Naive thymus-derived CD4-positive, alpha-beta T cell (primary cell): ENCODE measurements around the gene ZBTB7C. TPM values are rescaled to one million over a fixed set of nuclear protein-coding genes. Genes with fewer than 3 reads are reported as not detected.

Experiments used
- ATAC-seq: fragments of 150-1000 bp; cut with Tn5 transposase; 2 replicates; pipeline ENCODE4 v1.10.0; 2021; ENCODE audit warnings: mild to moderate bottlenecking, moderate library complexity
- CTCF ChIA-PET: fragments of 350-600 bp; sonication (Branson Sonifier 250); formaldehyde crosslinking; loops from one replicate; lab custom pipeline; 2021; ENCODE audit warnings: antibody characterized with exemption; lab: Charles Lee
- POLR2A ChIA-PET: fragments of 350-600 bp; sonication (Branson Sonifier 250); formaldehyde crosslinking; loops from one replicate; lab custom pipeline; 2021; ENCODE audit warnings: antibody characterized with exemption, inconsistent platforms; lab: Charles Lee
- DNase-seq, 9 donors: peaks; one replicate each; pipeline versions ENCODE4 v3.0.0 to v3.0.0-alpha.2; 2020 to 2022; ENCODE audit warnings: mixed read lengths in 1 of 9
- H3K27ac ChIP-seq: one replicate; pipeline ENCODE4 v1.7.0; 2013; ENCODE audit warnings: mild to moderate bottlenecking, low read depth, low read length, moderate library complexity
- H3K27me3 ChIP-seq, 2 donors: one replicate each; pipeline ENCODE4 v1.7.0; 2013; ENCODE audit warnings: low read length in 2 of 2, mild to moderate bottlenecking in 2 of 2, moderate library complexity in 2 of 2; ENCODE audit not compliant: control insufficient read depth in 2 of 2, insufficient read depth in 2 of 2
- H3K36me3 ChIP-seq, 3 experiments: 1 replicate in 2 of 3; 2 replicates in 1 of 3; pipeline ENCODE4 v1.7.0; 2013; ENCODE audit warnings: low read length in 3 of 3, mild to moderate bottlenecking in 3 of 3, moderate library complexity in 1 of 3; ENCODE audit not compliant: insufficient read depth in 3 of 3, control insufficient read depth in 2 of 3
- H3K4me1 ChIP-seq, 2 donors: one replicate each; pipeline ENCODE4 v1.7.0; 2013; ENCODE audit warnings: low read length in 2 of 2, mild to moderate bottlenecking in 2 of 2, moderate library complexity in 1 of 2; ENCODE audit not compliant: control insufficient read depth in 2 of 2, insufficient read depth in 2 of 2
- H3K4me3 ChIP-seq: 2 replicates; pipeline ENCODE4 v1.7.0; 2013; ENCODE audit warnings: mild to moderate bottlenecking, low read length
- H3K9me3 ChIP-seq, 3 experiments: 1 replicate in 2 of 3; 2 replicates in 1 of 3; pipeline ENCODE4 v1.7.0; 2013; ENCODE audit warnings: low read length in 3 of 3; ENCODE audit not compliant: control insufficient read depth in 2 of 3
- H3K27ac Mint-ChIP-seq, 9 donors: one replicate each; pipeline ENCODE4 v1.8.0; 2020 to 2022; ENCODE audit warnings: mixed read lengths in 9 of 9, mild to moderate bottlenecking in 8 of 9, moderate library complexity in 5 of 9, inconsistent platforms in 2 of 9
- H3K27me3 Mint-ChIP-seq, 5 donors: one replicate each; pipeline ENCODE4 v1.8.0; 2021 to 2022; ENCODE audit warnings: mixed read lengths in 5 of 5, mild to moderate bottlenecking in 1 of 5
- H3K36me3 Mint-ChIP-seq, 5 donors: one replicate each; pipeline ENCODE4 v1.8.0; 2020 to 2022; ENCODE audit warnings: mixed read lengths in 5 of 5, mild to moderate bottlenecking in 3 of 5, inconsistent platforms in 1 of 5
- H3K4me1 Mint-ChIP-seq, 7 donors: one replicate each; pipeline ENCODE4 v1.8.0; 2020 to 2022; ENCODE audit warnings: mixed read lengths in 7 of 7, mild to moderate bottlenecking in 3 of 7, inconsistent platforms in 1 of 7
- H3K4me3 Mint-ChIP-seq, 10 donors: one replicate each; pipeline ENCODE4 v1.8.0; 2020 to 2022; ENCODE audit warnings: mild to moderate bottlenecking in 10 of 10, mixed read lengths in 10 of 10, moderate library complexity in 6 of 10, inconsistent platforms in 2 of 10
- H3K9me3 Mint-ChIP-seq, 11 donors: one replicate each; pipeline ENCODE4 v1.8.0; 2020 to 2022; ENCODE audit warnings: mixed read lengths in 11 of 11, mild to moderate bottlenecking in 4 of 11, inconsistent platforms in 1 of 11, moderate library complexity in 1 of 11
- intact Hi-C, 2 donors: fragments of 100-400 bp; cut with micrococcal nuclease; formaldehyde crosslinking; loops; one replicate each; pipeline ENCODE4 v1.15.1; 2023
- polyA plus RNA-seq, 2 donors: library from polyadenylated mRNA; unstranded; fragments of 300-500 nt; fragmentation: Illumina TruSeq; gene quantifications; one replicate each; pipeline ENCODE4 v1.2.3, GENCODE V29; 2021
- total RNA-seq, 6 experiments: library from RNA in 5 of 6; stranded (reverse) in 5 of 6; gene quantifications; 1 replicate in 5 of 6; 2 replicates in 1 of 6; pipeline ENCODE4 v1.2.3 and lab custom pipeline; 2021 to 2026

The ZBTB7C gene
- total and polyA plus RNA-seq, 7 experiments from 2014 or later = 0.51 TPM; not detected in 6

DNA sequence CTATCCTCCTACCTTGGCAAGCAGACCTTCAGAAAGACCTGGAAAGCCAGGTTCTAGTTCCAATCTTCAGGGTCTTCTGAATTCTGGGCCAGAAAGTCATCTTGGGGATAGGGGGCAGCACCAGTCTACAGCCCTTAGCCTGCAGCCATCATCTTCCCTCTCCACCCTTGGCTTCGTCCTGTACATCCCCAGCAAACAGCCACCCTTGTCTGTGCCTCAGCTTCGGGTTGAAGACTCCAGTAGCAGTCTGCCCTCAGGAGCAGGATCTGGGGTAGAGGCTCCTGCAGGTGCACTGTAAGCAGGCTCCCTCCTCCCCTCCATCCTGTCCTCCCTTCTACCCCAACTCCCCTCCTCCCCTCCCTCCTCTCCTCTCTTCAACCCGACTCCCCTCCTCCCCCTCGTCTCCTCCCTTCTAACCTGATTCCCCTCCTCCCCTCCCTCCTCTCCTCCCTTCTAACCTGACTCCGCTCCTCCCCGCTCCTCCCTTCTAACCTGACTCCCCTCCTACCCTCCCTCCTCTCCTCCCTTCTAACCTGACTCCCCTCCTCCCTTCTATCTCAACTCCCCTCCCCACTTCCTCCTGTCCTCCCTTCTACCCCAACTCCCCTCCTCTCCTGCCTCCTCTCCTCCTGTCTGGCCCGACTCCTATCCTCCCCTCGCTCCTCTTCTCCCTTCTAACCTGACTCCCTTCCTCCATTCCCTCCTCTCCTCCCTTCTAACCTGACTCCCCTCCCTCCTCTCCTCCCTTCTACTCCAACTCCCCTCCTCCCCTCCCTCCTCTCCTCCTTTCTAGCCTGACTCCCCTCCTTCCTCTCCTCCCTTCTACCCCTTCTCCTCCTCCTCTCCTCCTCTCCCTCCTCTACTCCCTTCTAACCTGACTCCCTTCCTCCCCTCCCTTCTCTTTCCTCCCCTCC is 388.6 kb downstream of the ZBTB7C start:
- POLR2A ChIA-PET = no interaction called here
- Histone ChIP-seq H3K36me3 (no peaks in the 10 kb centered on the region), H3K9me3 (no peaks in the 10 kb centered on the region), H3K27ac (no peak overlapping the region), H3K27me3 (peaks cover 0 to 3% of the 10 kb centered on the region in 2 donors), H3K4me1 (no peaks in the 10 kb centered on the region), H3K4me3 (no peak overlapping the region)
- intact Hi-C loops = loop anchor here in 1 of 2 donors (5.0 kb wide), 1 partner anchor 143 kb away; no protein-coding TSS in a partner anchor
- H3K27me3 Mint-ChIP-seq = peaks cover 28 to 61% (median 36%) of the 10 kb centered on the region in 5 donors
- DNase-seq = no peak
- no peaks in the 10 kb centered on the region for H3K36me3 Mint-ChIP-seq
- H3K9me3 Mint-ChIP-seq = peaks cover 0 to 10% (median 0%) of the 10 kb centered on the region in 11 donors
- H3K4me3 Mint-ChIP-seq = no peak overlapping the region
- peaks cover 0 to 7% (median 0%) of the 10 kb centered on the region in 7 donors for H3K4me1 Mint-ChIP-seq
- CTCF ChIA-PET = interaction anchor here (0.7 kb wide), 1 partner anchor 246 kb away, joined by 3 read pairs; no protein-coding TSS in a partner anchor
- no peak for ATAC-seq
- no peak overlapping the region for H3K27ac Mint-ChIP-seq

DNA sequence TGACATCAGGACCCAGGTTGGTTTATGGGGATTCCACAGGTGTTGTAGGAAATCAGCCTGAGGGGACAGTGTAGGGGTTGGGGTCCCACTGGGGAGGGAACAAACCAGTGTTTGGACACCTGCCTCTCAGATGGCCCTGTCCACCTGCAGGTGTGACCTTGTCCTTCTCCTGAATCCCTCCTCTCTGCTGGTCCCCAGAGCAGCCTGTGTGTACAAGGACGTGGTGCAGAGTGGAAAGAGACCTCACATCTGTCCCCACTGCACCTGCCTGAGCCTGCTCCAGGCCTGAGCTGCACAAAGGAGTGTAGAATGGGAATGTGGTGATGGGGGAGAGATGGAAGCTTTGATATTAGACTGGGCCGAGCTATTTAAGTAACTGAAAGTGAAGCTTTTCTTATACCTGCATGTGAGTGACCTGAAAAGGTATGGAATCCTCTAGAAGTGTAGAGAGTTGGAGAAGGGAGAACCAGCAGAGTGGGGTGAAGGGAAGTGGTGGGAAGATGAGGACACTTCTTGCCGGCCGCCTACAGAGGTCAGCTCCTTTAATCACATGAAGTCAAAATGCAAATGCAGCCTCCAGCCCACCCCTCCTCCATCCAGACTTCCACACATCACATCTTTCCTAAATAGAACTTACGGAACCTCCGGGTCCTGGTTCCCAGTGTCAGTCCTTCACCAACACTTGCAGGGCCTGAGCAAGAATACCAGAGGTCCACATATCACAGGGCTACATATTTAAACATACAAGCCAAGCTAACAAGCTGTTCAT is 389.4 kb downstream of the ZBTB7C start:
- Mint-ChIP-seq H3K27me3 (peaks cover 31 to 56% (median 35%) of the 10 kb centered on the region in 5 donors), H3K9me3 (peaks cover 0 to 18% (median 5%) of the 10 kb centered on the region in 11 donors), H3K4me3 (no peak overlapping the region), H3K4me1 (peaks cover 0 to 7% (median 0%) of the 10 kb centered on the region in 7 donors), H3K27ac (no peak overlapping the region), H3K36me3 (peaks cover 0 to 1% (median 0%) of the 10 kb centered on the region in 5 donors)
- Histone ChIP-seq H3K27ac (no peak overlapping the region), H3K27me3 (peaks cover 0 to 3% of the 10 kb centered on the region in 2 donors), H3K4me3 (no peak overlapping the region), H3K36me3 (no peaks in the 10 kb centered on the region), H3K4me1 (no peaks in the 10 kb centered on the region), H3K9me3 (no peaks in the 10 kb centered on the region)
- CTCF ChIA-PET = interaction anchor here (0.7 kb wide), 1 partner anchor 245 kb away, joined by 3 read pairs; no protein-coding TSS in a partner anchor
- intact Hi-C loops = loop anchor here in 1 of 2 donors (5.0 kb wide), 1 partner anchor 142 kb away; no protein-coding TSS in a partner anchor
- POLR2A ChIA-PET = no interaction called here
- no peak for DNase-seq
- no peak for ATAC-seq

DNA sequence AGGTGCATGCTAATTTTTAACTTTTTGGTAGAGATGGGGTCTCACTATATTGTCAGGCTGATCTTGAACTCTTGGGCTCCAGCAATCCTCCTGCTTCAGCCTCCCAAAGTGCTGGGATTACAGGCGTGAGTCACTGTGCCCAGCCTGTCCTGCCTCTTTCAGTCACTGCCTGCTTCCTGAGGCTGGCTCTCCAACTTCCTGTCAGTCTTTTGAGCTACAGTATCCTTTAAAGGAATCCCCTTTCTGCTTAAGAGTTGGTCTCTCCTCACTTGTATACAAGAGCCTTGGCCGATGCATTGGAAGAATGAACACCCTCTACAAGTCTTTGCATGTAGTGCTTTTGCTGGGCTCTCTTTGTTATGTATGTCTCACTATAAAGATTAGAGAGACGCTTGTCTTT is 390.3 kb downstream of the ZBTB7C start:
- no peaks in the 10 kb centered on the region for H3K4me1 ChIP-seq
- ATAC-seq (no peak), DNase-seq (no peak)
- no peak overlapping the region for H3K27ac Mint-ChIP-seq
- peaks cover 34 to 53% (median 36%) of the 10 kb centered on the region in 5 donors for H3K27me3 Mint-ChIP-seq
- H3K27me3 ChIP-seq = peaks cover 0 to 3% of the 10 kb centered on the region in 2 donors
- H3K9me3 Mint-ChIP-seq = peaks cover 0 to 26% (median 8%) of the 10 kb centered on the region in 11 donors
- H3K36me3 ChIP-seq = no peaks in the 10 kb centered on the region
- no peaks in the 10 kb centered on the region for H3K9me3 ChIP-seq
- peaks cover 0 to 7% (median 0%) of the 10 kb centered on the region in 7 donors for H3K4me1 Mint-ChIP-seq
- H3K4me3 Mint-ChIP-seq = no peak overlapping the region
- CTCF ChIA-PET = no interaction called here
- POLR2A ChIA-PET = no interaction called here
- no peak overlapping the region for H3K4me3 ChIP-seq
- peaks cover 0 to 5% (median 0%) of the 10 kb centered on the region in 5 donors for H3K36me3 Mint-ChIP-seq
- intact Hi-C loops = no loop called here
- no peak overlapping the region for H3K27ac ChIP-seq

DNA sequence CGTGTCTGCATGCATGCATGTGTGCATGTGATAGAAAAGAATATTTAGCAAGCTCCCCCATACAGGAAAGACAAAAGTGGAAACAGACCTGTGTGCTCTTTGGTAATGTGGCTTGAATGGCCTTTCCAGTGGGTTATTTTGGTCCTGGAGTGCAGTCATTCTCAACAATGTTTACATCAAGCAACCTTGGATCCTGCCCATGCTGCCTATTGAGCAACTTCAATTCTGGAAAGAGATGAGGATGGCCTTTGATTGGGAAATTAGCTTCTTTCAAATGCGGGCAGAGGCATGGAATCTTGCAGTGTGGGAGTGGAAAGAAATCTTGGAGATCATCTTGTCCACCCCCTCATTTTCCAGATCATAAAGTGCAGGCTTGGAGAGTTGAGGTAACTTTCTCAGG is 391.5 kb downstream of the ZBTB7C start:
- H3K4me1 Mint-ChIP-seq = peaks cover 0 to 9% (median 0%) of the 10 kb centered on the region in 7 donors
- peaks cover 0 to 29% (median 10%) of the 10 kb centered on the region in 11 donors for H3K9me3 Mint-ChIP-seq
- Histone ChIP-seq H3K4me3 (no peak overlapping the region), H3K9me3 (no peaks in the 10 kb centered on the region), H3K27me3 (peaks cover 0 to 3% of the 10 kb centered on the region in 2 donors), H3K4me1 (no peaks in the 10 kb centered on the region), H3K36me3 (no peaks in the 10 kb centered on the region), H3K27ac (no peak overlapping the region)
- no peak overlapping the region for H3K27ac Mint-ChIP-seq
- peaks cover 27 to 56% (median 36%) of the 10 kb centered on the region in 5 donors for H3K27me3 Mint-ChIP-seq
- no peak for ATAC-seq
- intact Hi-C loops = no loop called here
- H3K4me3 Mint-ChIP-seq = no peak overlapping the region
- ChIA-PET POLR2A (no interaction called here), CTCF (no interaction called here)
- DNase-seq = no peak
- H3K36me3 Mint-ChIP-seq = peaks cover 0 to 5% (median 0%) of the 10 kb centered on the region in 5 donors

DNA sequence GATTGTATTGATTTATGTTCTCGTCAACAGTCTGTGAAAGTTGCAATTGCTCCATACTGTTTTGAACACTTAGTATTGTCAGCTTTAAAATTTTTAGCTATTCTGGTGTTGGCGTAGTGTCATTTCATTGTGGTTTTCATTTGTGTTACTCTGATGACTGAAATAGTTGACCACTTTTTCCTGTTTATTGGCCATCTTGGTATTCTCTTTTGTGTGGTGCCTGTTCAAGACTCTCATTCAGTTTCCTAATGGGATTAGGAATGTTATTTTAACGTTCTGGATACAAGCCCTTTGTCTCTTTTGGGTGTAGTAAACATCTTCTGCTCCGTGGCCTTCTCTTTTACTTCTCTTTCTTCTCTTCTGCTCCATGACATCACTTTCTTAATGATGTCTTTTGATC is 396.0 kb downstream of the ZBTB7C start:
- ChIA-PET CTCF (interaction anchor here (0.7 kb wide), 1 partner anchor 8 kb away, joined by 3 read pairs; no protein-coding TSS in a partner anchor), POLR2A (interaction anchor here (0.6 kb wide), 1 partner anchor 8 kb away, joined by 3 read pairs; no protein-coding TSS in a partner anchor)
- peaks cover 31 to 60% (median 37%) of the 10 kb centered on the region in 5 donors for H3K27me3 Mint-ChIP-seq
- peaks cover 0 to 5% (median 0%) of the 10 kb centered on the region in 5 donors for H3K36me3 Mint-ChIP-seq
- Histone ChIP-seq H3K9me3 (no peaks in the 10 kb centered on the region), H3K36me3 (no peaks in the 10 kb centered on the region), H3K27ac (no peak overlapping the region), H3K4me3 (no peak overlapping the region), H3K4me1 (no peaks in the 10 kb centered on the region), H3K27me3 (peaks cover 0 to 3% of the 10 kb centered on the region in 2 donors)
- no peak overlapping the region for H3K4me3 Mint-ChIP-seq
- no peak overlapping the region for H3K27ac Mint-ChIP-seq
- DNase-seq = no peak
- H3K9me3 Mint-ChIP-seq = peaks cover 0 to 34% (median 12%) of the 10 kb centered on the region in 11 donors
- ATAC-seq = no peak
- intact Hi-C loops = no loop called here
- H3K4me1 Mint-ChIP-seq = peaks cover 0 to 8% (median 4%) of the 10 kb centered on the region in 7 donors

DNA sequence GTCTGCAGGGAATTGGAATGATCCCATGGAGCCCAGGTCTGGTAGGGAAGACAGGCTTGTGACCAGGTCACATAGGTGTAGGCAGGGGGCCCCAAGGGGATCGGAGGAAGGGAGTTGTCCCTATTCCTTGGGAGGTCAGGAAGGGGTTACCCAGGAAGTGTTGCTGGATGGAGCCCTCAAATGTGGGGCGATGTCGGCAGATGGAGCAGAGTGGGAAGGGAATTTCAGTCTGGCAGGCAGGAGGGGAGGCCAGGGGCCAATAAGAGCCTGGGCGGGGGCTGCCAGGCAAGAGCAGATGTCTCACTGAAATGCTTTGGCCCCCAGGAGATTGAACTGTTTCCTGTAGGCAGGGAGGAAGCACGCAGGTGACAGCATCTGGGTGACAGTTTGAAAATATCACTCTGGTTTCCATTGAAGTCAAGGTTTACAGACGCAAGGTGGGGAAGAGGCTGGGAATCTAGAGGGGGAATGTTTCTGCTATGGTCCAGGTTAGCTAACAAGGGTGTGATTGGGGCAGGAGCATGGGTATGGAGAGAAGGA is 397.2 kb downstream of the ZBTB7C start:
- ATAC-seq (no peak), DNase-seq (no peak)
- Mint-ChIP-seq H3K36me3 (peaks cover 0 to 5% (median 0%) of the 10 kb centered on the region in 5 donors), H3K4me1 (peaks cover 0 to 8% (median 6%) of the 10 kb centered on the region in 7 donors), H3K27ac (no peak overlapping the region), H3K9me3 (peaks cover 0 to 34% (median 12%) of the 10 kb centered on the region in 11 donors), H3K27me3 (peaks cover 28 to 59% (median 32%) of the 10 kb centered on the region in 5 donors), H3K4me3 (no peak overlapping the region)
- Histone ChIP-seq H3K9me3 (no peaks in the 10 kb centered on the region), H3K4me3 (no peak overlapping the region), H3K27ac (no peak overlapping the region), H3K36me3 (no peaks in the 10 kb centered on the region), H3K27me3 (peaks cover 0 to 3% of the 10 kb centered on the region in 2 donors), H3K4me1 (peaks cover 3 to 6% of the 10 kb centered on the region in 2 donors)
- ChIA-PET CTCF (no interaction called here), POLR2A (no interaction called here)
- intact Hi-C loops = no loop called here
